Measurements from ENCODE around the gene RNF25. TPM values are rescaled to one million over a fixed set of nuclear protein-coding genes. Genes with fewer than 3 reads are reported as not detected.
A peak's percentile ranks its signal among the peaks of the same experiment; 100 is the strongest.

Gene RNF25
- total and polyA plus RNA-seq, 3 donors from 2014 or later: 26.0 to 57.8 (median 36.0) TPM

- WGBS, 2 donors: 0 to 1% methylated on average over 38 to 58 of the region's 74 CpGs
- Histone ChIP-seq H3K27ac (peak within 1 kb of the TSS; percentile 92), H3K27me3 (no peaks in the 10 kb centered on the region), H3K4me1 (peaks cover 11% of the 10 kb centered on the region), H3K36me3 (ENCODE audit: low read depth, missing control alignments) (no peaks in the 10 kb centered on the region), H3K9me3 (no peaks in the 10 kb centered on the region), H3K4me3 (peak within 1 kb of the TSS; percentile 81 to 85)
- TF ChIP-seq POLR2A (IDR thresholded peaks at IDR 0.05) (no peak), CTCF (IDR thresholded peaks at IDR 0.05) (peak; percentile 78 to 93 (median 91))
- DNase-seq: peak; percentile 99
- intact Hi-C loops (cut with DNase I; ENCODE audit: low total_unique reads): no loop called here
Measured at GRCh38 chr2:218710687-218711549, 39.1 kb upstream of the RNF25 start, which contains the start of gene TTLL4. TTLL4 (plus strand) TSS chr2:218710835; CDS start chr2:218737677, 26,842 bp downstream.

- intact Hi-C loops (cut with DNase I; ENCODE audit: low total_unique reads): no loop called here
- no peaks in the 10 kb centered on the region for H3K27me3 ChIP-seq
- H3K4me3 ChIP-seq: peak overlapping the region; percentile 81 to 85
- no peaks in the 10 kb centered on the region for H3K36me3 ChIP-seq (ENCODE audit: low read depth, missing control alignments)
- H3K27ac ChIP-seq: peak overlapping the region in 1 of 2 donors; percentile 92
- TF ChIP-seq CTCF (IDR thresholded peaks at IDR 0.05) (no peak), POLR2A (IDR thresholded peaks at IDR 0.05) (no peak)
- peaks cover 11% of the 10 kb centered on the region for H3K4me1 ChIP-seq
- WGBS, 2 donors: 39 to 41% methylated on average over 14 of the region's 14 CpGs
- DNase-seq: no peak
- no peaks in the 10 kb centered on the region for H3K9me3 ChIP-seq
Measured at GRCh38 chr2:218710334-218710686, 38.5 kb upstream of the RNF25 start.

- peaks cover 11% of the 10 kb centered on the region for H3K4me1 ChIP-seq
- no peaks in the 10 kb centered on the region for H3K27me3 ChIP-seq
- WGBS, 2 donors: 54 to 56% methylated on average over 8 of the region's 8 CpGs
- no peaks in the 10 kb centered on the region for H3K36me3 ChIP-seq (ENCODE audit: low read depth, missing control alignments)
- TF ChIP-seq POLR2A (IDR thresholded peaks at IDR 0.05): no peak
- no peak for TF ChIP-seq CTCF (IDR thresholded peaks at IDR 0.05)
- intact Hi-C loops (cut with DNase I; ENCODE audit: low total_unique reads): no loop called here
- no peaks in the 10 kb centered on the region for H3K9me3 ChIP-seq
- H3K4me3 ChIP-seq: peak overlapping the region; percentile 81 to 85
- peak overlapping the region in 1 of 2 donors; percentile 92 for H3K27ac ChIP-seq
- no peak for DNase-seq
Measured at GRCh38 chr2:218709908-218710307, 38.1 kb upstream of the RNF25 start.

GRCh38 chr2:218708086-218708485, 36.3 kb upstream of the RNF25 start:
- H3K4me1 ChIP-seq: peaks cover 11% of the 10 kb centered on the region
- H3K27ac ChIP-seq: no peak overlapping the region
- WGBS, 2 donors: 94 to 95% methylated on average over 4 of the region's 4 CpGs
- H3K36me3 ChIP-seq (ENCODE audit: low read depth, missing control alignments): no peaks in the 10 kb centered on the region
- no peaks in the 10 kb centered on the region for H3K9me3 ChIP-seq
- no peaks in the 10 kb centered on the region for H3K27me3 ChIP-seq
- intact Hi-C loops (cut with DNase I; ENCODE audit: low total_unique reads): no loop called here
- no peak for DNase-seq
- H3K4me3 ChIP-seq: no peak overlapping the region
- no peak for TF ChIP-seq POLR2A (IDR thresholded peaks at IDR 0.05)
- TF ChIP-seq CTCF (IDR thresholded peaks at IDR 0.05): no peak

Data from testis (tissue), 3 donors.